Fibroblast of lung (primary cell): Measurements from ENCODE around the gene PDIA5. TPM values are rescaled to one million over a fixed set of nuclear protein-coding genes. Genes with fewer than 3 reads are reported as not detected.

Source experiments
- DNase-seq, 2 donors: peaks; one replicate each; pipeline versions ENCODE4 v3.0.0 to v3.0.0-alpha.2; 2010; ENCODE audit warnings: low read depth in 2 of 2
- H2AFZ ChIP-seq: 2 replicates; pipeline ENCODE4 v1.5.1; 2012; ENCODE audit warnings: low read length, control low read depth, inconsistent platforms
- H3K27ac ChIP-seq: 2 replicates; pipeline ENCODE4 v1.5.1; 2011; ENCODE audit warnings: low read length, control low read depth; ENCODE audit not compliant: insufficient read depth
- H3K27me3 ChIP-seq: 2 replicates; pipeline ENCODE4 v1.5.1; 2011; ENCODE audit warnings: mild to moderate bottlenecking, low read length; ENCODE audit not compliant: control insufficient read depth, insufficient read depth
- H3K36me3 ChIP-seq: 2 replicates; pipeline ENCODE4 v1.5.1; 2011; ENCODE audit warnings: low read length; ENCODE audit not compliant: control insufficient read depth, insufficient read depth
- H3K4me1 ChIP-seq: 2 replicates; pipeline ENCODE4 v1.5.1; 2011; ENCODE audit warnings: low read length; ENCODE audit not compliant: control insufficient read depth, insufficient read depth; ENCODE audit errors: extremely low read depth
- H3K4me2 ChIP-seq: 2 replicates; pipeline ENCODE4 v1.5.1; 2011; ENCODE audit warnings: low read length, control low read depth; ENCODE audit not compliant: insufficient read depth; ENCODE audit errors: extremely low read depth
- H3K4me3 ChIP-seq, 4 experiments: fragments of 200-600 bp in 1 of 4; sonication (generic) in 1 of 4; replicated peaks in 1 of 4; 2 replicates each; pipeline ENCODE4 v1.5.1; 2011 to 2016; ENCODE audit warnings: low read length in 4 of 4, low read depth in 3 of 4, mild to moderate bottlenecking in 3 of 4, control low read depth in 2 of 4, inconsistent platforms in 1 of 4, mixed read lengths in 1 of 4; ENCODE audit not compliant: insufficient read depth in 1 of 4; ENCODE audit errors: control extremely low read depth in 1 of 4
- H3K79me2 ChIP-seq: 2 replicates; pipeline ENCODE4 v1.5.1; 2012; ENCODE audit warnings: mild to moderate bottlenecking, low read length, inconsistent platforms; ENCODE audit not compliant: control insufficient read depth, insufficient read depth
- H3K9ac ChIP-seq: 2 replicates; pipeline ENCODE4 v1.5.1; 2011; ENCODE audit warnings: mild to moderate bottlenecking, low read length, control low read depth; ENCODE audit not compliant: insufficient read depth
- H3K9me3 ChIP-seq: 2 replicates; pipeline ENCODE4 v1.5.1; 2012; ENCODE audit warnings: low read depth, low read length; ENCODE audit not compliant: control insufficient read depth, insufficient read depth
- H4K20me1 ChIP-seq: 2 replicates; pipeline ENCODE4 v1.5.1; 2011; ENCODE audit warnings: low read length; ENCODE audit not compliant: control insufficient read depth, insufficient read depth; ENCODE audit errors: extremely low read depth
- CTCF ChIP-seq, 2 donors: IDR thresholded peaks in 1 of 2; conservative IDR thresholded peaks in 1 of 2; 1 replicate in 1 of 2; 2 replicates in 1 of 2; pipeline ENCODE4 v1.5.1; 2011 to 2012; ENCODE audit warnings: low read length in 2 of 2, control low read depth in 1 of 2, inconsistent platforms in 1 of 2, low read depth in 1 of 2, mild to moderate bottlenecking in 1 of 2
- EZH2 ChIP-seq: IDR thresholded peaks from 2 replicates; pipeline ENCODE4 v1.5.1; 2012; ENCODE audit warnings: low read length, control low read depth, mild to moderate bottlenecking; ENCODE audit errors: missing control alignments
- polyA plus RNA-seq, 2 donors: library from polyadenylated mRNA; depleted of rRNA in 1 of 2; stranded (reverse) in 1 of 2; unstranded in 1 of 2; fragments of >200 nt; gene quantifications; 2 replicates each; pipeline ENCODE4 v1.2.1, GENCODE V29; 2011 to 2012; ENCODE audit warnings: missing spikeins in 1 of 2
- total RNA-seq: library from RNA; depleted of rRNA; stranded (reverse); fragments of >200 nt; gene quantifications from 2 replicates; pipeline ENCODE4 v1.2.1, GENCODE V29; 2014

Gene PDIA5
- total and polyA plus RNA-seq, 2 donors (not counting 1 experiment from before 2014, with no cell fraction given) = 27.9 to 51.4 TPM

GRCh38 chr3:123026565-123027291, 40.1 kb upstream of the PDIA5 start:
- H3K27ac ChIP-seq = no peak overlapping the region
- H4K20me1 ChIP-seq = no peaks in the 10 kb centered on the region
- H3K36me3 ChIP-seq = no peaks in the 10 kb centered on the region
- no peak overlapping the region for H2AFZ ChIP-seq
- no peak overlapping the region for H3K9ac ChIP-seq
- no peak for DNase-seq
- H3K4me1 ChIP-seq = peaks cover 4% of the 10 kb centered on the region
- peak; percentile 100 for TF ChIP-seq EZH2
- no peak for TF ChIP-seq CTCF (conservative IDR thresholded peaks at IDR 0.05 in 1 of 2, IDR thresholded peaks at IDR 0.05 in 1 of 2; ENCODE audit: low read depth in 1 of 2, low read length in 2 of 2)
- peaks cover 68% of the 10 kb centered on the region for H3K27me3 ChIP-seq
- H3K4me3 ChIP-seq = peak overlapping the region in 3 of 4 experiments; percentile 5 to 49 (median 26)
- no peaks in the 10 kb centered on the region for H3K79me2 ChIP-seq
- peak overlapping the region; percentile 69 for H3K4me2 ChIP-seq
- H3K9me3 ChIP-seq = no peaks in the 10 kb centered on the region

GRCh38 chr3:123027292-123028232, 39.3 kb upstream of the PDIA5 start, which contains the start of gene SEMA5B:
TSS of gene SEMA5B (minus strand) at chr3:123027763. CDS start at chr3:122961263, 66,500 bp downstream.
- H4K20me1 ChIP-seq = no peaks in the 10 kb centered on the region
- TF ChIP-seq CTCF (conservative IDR thresholded peaks at IDR 0.05 in 1 of 2, IDR thresholded peaks at IDR 0.05 in 1 of 2; ENCODE audit: low read depth in 1 of 2, low read length in 2 of 2) = peak in 1 of 2 donors; percentile 18
- TF ChIP-seq EZH2 = no peak
- no peak within 1 kb of the TSS for H3K27ac ChIP-seq
- H3K4me1 ChIP-seq = peaks cover 4% of the 10 kb centered on the region
- peak in 1 of 2 donors; percentile 20 for DNase-seq
- no peak within 1 kb of the TSS for H2AFZ ChIP-seq
- no peak within 1 kb of the TSS for H3K9ac ChIP-seq
- H3K9me3 ChIP-seq = no peaks in the 10 kb centered on the region
- peak within 1 kb of the TSS; percentile 86 for H3K4me2 ChIP-seq
- peak within 1 kb of the TSS; percentile 15 to 49 (median 32) for H3K4me3 ChIP-seq
- peaks cover 74% of the 10 kb centered on the region for H3K27me3 ChIP-seq
- no peaks in the 10 kb centered on the region for H3K36me3 ChIP-seq
- H3K79me2 ChIP-seq = no peaks in the 10 kb centered on the region
